ENCODE measurements around the gene RAD51B.
"Not testable (repeated sequence)": the region's sequence is repeated elsewhere in the genome, so short reads cannot be mapped to it uniquely, and the experiment has no call there.

Gene RAD51B

DNA sequence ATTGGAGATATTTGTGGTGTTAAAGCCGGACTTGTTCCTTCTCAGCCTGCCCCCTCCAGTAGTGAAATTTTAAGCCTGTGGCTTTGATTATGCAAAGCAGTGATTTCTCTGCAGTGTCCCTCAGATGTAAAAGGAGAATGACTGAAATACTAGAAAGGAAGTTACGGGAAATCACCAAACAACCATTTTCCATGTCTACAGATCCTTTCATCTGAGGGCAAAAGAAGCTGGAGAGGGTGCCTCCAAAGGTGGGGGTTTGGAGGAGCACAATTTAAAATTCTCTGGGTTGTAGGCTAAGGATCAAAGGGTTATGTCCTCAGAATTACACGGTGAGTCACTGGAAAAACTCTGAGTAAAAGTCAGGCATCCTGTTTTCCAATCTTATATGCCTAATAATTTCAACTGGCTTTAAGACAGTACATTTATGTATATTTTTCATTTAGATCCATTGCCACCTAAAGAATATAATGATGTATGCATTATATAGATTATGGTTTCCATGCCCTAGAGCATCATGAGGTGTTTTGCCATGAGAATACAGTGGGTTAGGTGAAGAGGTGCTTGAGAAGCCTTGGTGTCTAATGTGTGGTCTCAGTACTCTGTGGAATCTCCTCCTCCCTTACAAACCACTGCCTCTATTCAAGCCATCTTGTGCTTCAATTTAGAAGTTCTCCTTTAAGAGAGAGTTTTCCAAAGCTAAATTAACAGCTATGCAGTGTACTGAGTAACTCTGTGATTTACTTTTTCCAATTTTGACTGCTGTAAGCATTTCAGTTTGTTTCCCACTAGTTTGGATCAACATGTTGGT, 362.1 kb downstream of the RAD51B start:
- no peak for ATAC-seq
- Mint-ChIP-seq H3K4me1 (peaks cover 30% of the 10 kb centered on the region), H3K4me3 (no peak overlapping the region), H3K36me3 (no peaks in the 10 kb centered on the region), H3K9me3 (no peaks in the 10 kb centered on the region), H3K27me3 (no peaks in the 10 kb centered on the region), H3K27ac (no peak overlapping the region)

DNA sequence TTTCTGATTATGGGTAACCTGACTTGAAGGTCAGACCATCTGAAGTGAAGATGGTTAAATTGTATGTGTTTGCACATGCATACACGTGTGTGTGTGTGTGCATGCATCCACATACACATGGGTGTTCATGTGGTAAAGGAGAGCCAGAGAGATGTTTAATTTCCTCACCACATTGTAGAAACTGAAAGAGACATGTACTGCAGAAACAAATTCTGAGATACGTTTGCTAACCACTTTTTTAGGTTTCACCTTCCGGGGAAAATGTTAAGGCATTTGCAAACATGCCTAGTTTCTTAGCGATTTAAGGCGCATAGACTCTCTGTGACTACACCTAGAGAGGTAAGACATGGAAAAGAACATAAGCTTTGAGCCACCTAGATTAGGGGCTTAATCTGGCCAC, 362.9 kb downstream of the RAD51B start:
- H3K36me3 Mint-ChIP-seq: no peaks in the 10 kb centered on the region
- H3K4me1 Mint-ChIP-seq: peaks cover 30% of the 10 kb centered on the region
- H3K27me3 Mint-ChIP-seq: no peaks in the 10 kb centered on the region
- H3K27ac Mint-ChIP-seq: peak overlapping the region; percentile 7
- no peaks in the 10 kb centered on the region for H3K9me3 Mint-ChIP-seq
- no peak overlapping the region for H3K4me3 Mint-ChIP-seq
- peak; percentile 76 for ATAC-seq

DNA sequence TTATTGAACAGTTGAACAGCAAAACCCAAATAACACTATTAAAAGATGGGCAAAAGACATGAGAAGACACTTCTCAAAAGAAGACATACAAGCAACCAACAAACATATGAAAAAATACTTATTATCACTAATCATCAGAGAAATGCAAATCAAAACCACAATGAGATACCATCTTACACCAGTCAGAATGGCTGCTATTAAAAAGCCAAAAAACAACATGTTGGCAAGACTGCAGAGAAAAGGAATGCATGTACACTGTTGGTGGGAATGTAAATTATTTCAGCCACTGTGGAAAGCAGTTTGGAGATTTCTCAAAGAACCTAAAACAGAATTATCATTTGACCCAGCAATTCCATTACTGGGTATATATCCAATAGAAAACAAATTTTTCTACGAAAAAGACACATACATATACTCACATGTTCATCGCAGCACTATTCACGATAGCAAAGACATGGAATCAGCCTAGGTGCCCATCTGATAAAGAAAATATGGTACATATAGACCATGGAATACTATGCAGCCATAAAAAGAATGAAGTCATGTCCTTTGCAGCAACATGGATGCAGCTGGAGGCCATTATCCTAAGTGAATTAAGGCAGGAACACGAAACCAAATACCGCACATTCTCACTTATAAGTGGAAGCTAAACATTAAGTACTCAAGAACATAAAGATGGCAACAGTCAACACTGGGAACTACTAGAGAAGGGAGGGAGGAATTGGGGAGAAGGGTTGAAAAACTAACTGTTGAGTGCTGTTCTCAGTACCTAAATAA, 367.1 kb downstream of the RAD51B start:
- H3K27me3 Mint-ChIP-seq, H3K27ac Mint-ChIP-seq, ATAC-seq, H3K4me3 Mint-ChIP-seq, H3K36me3 Mint-ChIP-seq, H3K9me3 Mint-ChIP-seq: not testable (repeated sequence)
- peaks cover 14% of the 10 kb centered on the region for H3K4me1 Mint-ChIP-seq

DNA sequence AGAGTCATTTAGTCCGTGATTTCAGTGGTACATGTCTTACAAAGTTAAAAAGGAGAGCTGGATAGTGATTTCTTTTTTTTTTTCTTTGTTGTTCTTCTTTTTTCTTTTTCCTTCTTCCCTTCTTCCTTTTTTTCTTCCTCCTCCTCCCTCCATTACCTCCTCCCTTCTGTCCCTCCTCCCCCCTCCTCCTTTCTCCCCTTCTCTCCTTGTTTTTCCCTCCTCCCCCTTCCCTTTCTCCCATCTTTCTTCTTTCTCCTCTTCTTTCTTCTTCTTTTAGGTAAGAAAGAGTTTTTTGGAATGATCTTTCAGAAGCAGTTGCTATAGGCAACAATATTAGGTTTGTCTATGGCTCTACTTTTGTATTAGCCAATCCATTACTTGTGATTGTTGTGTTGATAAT, 368.6 kb downstream of the RAD51B start:
- Mint-ChIP-seq H3K4me3 (no peak overlapping the region), H3K4me1 (no peaks in the 10 kb centered on the region), H3K27ac (no peak overlapping the region), H3K27me3 (no peaks in the 10 kb centered on the region), H3K36me3 (no peaks in the 10 kb centered on the region), H3K9me3 (no peaks in the 10 kb centered on the region)
- ATAC-seq: no peak

DNA sequence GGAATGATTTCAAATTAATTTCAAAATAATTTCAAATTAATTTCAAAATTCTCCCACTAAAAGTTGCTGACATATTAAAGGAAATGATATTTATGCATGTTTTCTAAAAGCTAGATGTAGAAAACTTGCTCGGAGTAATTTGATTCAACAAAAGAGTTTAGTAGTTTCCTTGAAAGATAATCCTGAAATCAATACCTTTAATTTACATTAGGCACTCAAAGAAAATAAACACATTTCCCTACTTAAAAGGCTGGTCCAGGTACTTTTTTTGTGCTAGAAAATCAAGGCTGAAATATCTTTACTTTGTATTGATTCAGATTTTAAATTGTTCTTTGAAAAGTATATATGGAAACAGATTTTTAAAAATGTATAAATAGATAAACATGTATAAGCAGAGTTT, 370.5 kb downstream of the RAD51B start:
- H3K36me3 Mint-ChIP-seq: no peaks in the 10 kb centered on the region
- H3K9me3 Mint-ChIP-seq: no peaks in the 10 kb centered on the region
- no peak overlapping the region for H3K4me3 Mint-ChIP-seq
- no peaks in the 10 kb centered on the region for H3K4me1 Mint-ChIP-seq
- no peak for ATAC-seq
- H3K27ac Mint-ChIP-seq: no peak overlapping the region
- H3K27me3 Mint-ChIP-seq: no peaks in the 10 kb centered on the region

DNA sequence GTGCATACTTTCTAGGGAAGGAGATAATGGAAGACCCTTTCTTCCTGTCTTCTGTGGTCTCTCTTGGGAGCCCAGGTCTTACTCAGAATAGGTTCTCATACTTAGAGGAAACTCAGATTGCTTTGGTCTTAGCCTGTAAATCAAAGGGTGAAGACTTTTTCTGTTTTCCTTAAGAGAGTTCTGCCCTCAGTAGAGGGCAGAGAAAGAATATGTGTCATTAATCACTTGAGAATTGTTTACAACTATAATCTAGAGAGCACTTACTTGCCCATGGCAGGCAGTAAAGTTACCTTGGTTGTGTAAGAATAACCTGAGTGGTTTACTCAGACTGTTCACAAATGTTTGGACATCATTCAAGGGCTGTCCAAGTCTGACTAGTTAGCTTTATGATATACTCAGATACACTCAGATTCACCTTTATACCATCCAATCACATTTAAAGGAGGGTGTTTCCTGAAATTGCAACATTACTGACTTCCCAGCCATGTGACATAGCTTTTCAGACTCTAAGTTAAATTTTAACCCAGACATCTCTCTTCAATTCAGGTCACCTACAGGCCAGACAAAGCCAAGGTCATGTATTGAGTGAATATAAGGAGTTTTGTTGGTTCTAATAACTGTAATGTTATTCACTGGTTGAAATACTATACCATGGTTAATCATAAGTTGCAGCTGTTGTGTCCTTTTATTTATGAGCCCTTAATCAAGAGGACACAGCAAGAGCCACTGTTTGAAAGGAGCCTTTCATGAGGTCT, 372.2 kb downstream of the RAD51B start:
- no peaks in the 10 kb centered on the region for H3K4me1 Mint-ChIP-seq
- H3K9me3 Mint-ChIP-seq: no peaks in the 10 kb centered on the region
- no peak for ATAC-seq
- H3K27ac Mint-ChIP-seq: no peak overlapping the region
- no peaks in the 10 kb centered on the region for H3K36me3 Mint-ChIP-seq
- no peak overlapping the region for H3K4me3 Mint-ChIP-seq
- no peaks in the 10 kb centered on the region for H3K27me3 Mint-ChIP-seq

DNA sequence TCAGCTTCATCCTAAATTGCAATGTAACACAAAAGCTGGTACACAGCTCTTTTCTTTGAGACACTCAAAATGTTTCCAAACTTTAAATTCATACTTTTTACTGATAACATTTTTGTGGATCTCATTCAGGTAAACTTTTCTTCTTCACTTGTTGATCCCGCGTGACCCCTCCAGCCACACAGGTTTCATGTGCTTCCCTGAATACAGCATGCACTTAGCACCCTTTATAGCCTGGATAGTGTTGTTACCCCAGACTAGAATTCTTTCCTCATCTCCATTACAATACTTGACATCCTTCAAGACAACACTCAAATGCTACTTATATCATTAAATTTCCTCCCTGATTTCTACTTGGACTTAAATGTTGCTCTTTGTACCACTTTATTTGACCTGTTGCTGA, 373.4 kb downstream of the RAD51B start:
- no peak for ATAC-seq
- Mint-ChIP-seq H3K27ac (no peak overlapping the region), H3K4me3 (no peak overlapping the region), H3K27me3 (no peaks in the 10 kb centered on the region), H3K36me3 (no peaks in the 10 kb centered on the region), H3K9me3 (no peaks in the 10 kb centered on the region), H3K4me1 (no peaks in the 10 kb centered on the region)

DNA sequence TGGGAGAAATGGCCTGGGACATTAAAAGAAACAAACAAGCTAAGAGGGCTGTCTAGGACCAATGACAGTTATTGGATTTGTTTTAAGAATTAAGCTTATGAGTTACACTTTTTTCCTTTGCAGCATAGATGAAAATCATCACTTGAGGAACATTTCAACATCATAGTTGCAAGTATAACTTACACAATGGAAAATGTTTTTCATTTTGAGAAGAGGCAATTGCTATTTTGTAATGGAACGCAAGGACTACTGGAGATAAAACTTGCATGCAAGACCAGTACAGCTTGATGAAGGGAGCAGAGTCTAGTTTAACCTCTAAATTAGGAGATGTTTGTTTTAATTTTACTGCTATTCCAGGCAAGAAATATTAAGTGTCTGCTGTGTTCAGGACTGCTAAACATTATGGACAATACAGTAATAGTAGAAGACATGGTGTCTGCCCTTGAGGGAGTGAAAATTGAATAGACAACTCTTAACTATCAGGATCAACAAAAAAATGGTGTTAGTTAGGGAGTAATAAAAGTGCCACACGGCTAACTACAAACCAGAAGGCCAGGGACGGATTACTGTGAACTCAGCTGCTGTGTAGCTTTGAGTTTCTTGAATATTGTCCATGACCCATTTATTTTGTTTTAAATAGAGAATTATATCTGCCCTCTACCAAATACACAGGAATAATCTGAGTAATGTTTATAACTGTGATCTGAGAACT, 374.5 kb downstream of the RAD51B start:
- Mint-ChIP-seq H3K36me3 (no peaks in the 10 kb centered on the region), H3K4me1 (no peaks in the 10 kb centered on the region), H3K9me3 (no peaks in the 10 kb centered on the region), H3K4me3 (no peak overlapping the region), H3K27ac (no peak overlapping the region), H3K27me3 (no peaks in the 10 kb centered on the region)
- no peak for ATAC-seq

DNA sequence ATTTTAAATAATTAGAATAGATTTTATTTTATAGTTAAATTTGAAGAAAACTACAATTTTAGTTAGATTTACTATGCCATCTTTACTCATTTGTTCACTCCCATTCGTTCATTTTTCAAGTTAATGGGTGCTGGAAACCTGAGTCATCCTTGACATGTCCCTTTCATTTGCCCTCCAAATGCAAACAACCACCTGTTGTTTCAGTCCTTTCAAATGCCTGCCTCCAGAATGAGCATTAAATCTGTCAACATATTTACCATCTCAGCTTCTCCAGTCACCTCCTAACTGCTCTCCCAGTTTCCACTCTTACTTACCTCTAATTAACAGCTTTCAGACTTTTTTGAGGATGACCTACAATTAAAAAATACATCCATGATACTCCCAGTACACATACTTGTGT, 375.5 kb downstream of the RAD51B start:
- no peak overlapping the region for H3K27ac Mint-ChIP-seq
- H3K36me3 Mint-ChIP-seq: no peaks in the 10 kb centered on the region
- no peak overlapping the region for H3K4me3 Mint-ChIP-seq
- H3K27me3 Mint-ChIP-seq: no peaks in the 10 kb centered on the region
- no peak for ATAC-seq
- H3K9me3 Mint-ChIP-seq: no peaks in the 10 kb centered on the region
- H3K4me1 Mint-ChIP-seq: no peaks in the 10 kb centered on the region

DNA sequence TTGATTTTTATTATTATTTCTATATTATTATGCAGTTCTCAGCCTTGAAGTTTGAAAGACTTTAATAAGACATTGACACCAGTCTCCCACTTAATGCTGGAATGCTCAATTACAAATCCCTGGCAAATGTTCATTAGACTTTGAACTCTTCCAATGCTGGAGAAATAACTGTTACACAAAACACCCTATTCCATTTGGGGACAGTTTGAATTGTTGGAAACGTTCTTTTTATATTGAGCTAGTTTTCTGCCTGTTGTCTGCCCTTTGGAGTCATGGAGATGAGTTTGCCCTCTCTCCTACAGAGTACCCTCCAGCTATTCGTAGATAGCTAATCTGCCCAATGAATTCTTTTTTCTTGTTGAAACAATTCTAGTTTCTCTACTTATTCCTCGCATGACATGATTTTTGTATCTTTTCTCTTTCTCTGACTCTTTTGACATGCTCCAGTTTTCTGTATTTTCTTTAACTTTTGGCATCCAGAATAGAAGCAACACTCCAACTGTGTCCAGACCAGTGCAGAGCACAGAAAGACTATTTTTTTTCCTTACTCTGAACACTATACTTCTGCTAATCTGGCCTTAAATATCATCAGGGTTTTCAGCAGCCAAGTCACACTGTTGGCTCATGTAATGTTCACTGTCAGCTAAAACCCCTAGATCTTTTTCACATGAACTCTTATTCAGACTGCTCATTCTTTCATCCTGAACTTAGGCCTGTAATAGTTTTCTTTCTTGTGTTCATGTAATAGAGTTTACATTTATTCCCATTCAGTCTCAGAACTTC, 379.3 kb downstream of the RAD51B start:
- Mint-ChIP-seq H3K9me3 (no peaks in the 10 kb centered on the region), H3K36me3 (no peaks in the 10 kb centered on the region), H3K27ac (no peak overlapping the region), H3K4me3 (no peak overlapping the region), H3K4me1 (no peaks in the 10 kb centered on the region), H3K27me3 (no peaks in the 10 kb centered on the region)
- ATAC-seq: no peak

DNA sequence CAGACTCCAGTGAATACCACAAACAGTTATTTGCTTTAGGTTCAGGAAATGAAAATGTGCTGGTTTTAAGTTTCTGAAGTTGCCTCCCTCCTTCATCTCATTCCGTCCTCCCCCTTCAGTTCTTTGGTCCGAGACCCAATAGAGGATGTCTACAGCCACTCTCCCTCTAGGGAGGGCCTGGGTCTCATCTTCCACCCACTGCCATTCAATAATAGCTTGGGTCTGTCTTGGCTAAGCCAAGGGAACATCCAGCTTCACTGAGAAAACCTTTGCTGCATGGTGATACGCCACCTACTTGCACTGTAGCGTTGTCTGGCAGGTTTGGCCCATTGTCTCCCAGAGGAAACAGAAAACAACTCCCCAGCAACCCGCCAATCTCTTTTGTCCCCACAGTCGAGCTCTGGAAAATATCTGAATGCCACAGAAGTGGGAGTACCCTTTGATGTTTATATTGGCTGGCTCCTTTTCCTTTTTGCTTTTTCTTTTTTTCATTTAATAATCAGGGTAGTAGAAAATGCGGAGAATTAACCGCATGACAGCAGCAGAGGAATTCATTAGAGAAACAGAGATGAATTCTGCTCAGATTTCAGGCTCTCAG, 380.1 kb downstream of the RAD51B start:
- H3K27me3 Mint-ChIP-seq: no peaks in the 10 kb centered on the region
- no peak overlapping the region for H3K4me3 Mint-ChIP-seq
- no peaks in the 10 kb centered on the region for H3K4me1 Mint-ChIP-seq
- no peak for ATAC-seq
- H3K36me3 Mint-ChIP-seq: no peaks in the 10 kb centered on the region
- H3K27ac Mint-ChIP-seq: no peak overlapping the region
- H3K9me3 Mint-ChIP-seq: no peaks in the 10 kb centered on the region

DNA sequence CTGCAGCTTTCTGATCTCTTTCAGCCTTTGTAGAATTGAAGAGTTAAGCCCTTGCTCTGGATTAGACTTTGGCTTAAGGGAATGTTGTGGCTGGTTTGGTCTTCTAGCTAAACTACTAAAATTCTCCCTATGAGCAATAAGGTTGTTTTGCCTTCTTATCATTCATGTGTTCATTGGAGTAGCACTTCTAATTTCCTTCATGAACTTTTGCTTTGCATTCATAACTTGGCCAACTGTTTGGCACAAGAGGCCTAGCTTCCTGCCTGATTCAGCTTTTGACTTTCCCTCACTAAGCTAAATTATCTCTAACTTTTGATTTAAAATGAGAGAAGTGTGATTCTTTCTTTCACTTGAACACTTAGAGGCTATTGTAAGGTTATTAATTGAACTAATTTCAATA, 384.3 kb downstream of the RAD51B start:
- no peaks in the 10 kb centered on the region for H3K36me3 Mint-ChIP-seq
- peaks cover 3% of the 10 kb centered on the region for H3K4me1 Mint-ChIP-seq
- H3K9me3 Mint-ChIP-seq: no peaks in the 10 kb centered on the region

DNA sequence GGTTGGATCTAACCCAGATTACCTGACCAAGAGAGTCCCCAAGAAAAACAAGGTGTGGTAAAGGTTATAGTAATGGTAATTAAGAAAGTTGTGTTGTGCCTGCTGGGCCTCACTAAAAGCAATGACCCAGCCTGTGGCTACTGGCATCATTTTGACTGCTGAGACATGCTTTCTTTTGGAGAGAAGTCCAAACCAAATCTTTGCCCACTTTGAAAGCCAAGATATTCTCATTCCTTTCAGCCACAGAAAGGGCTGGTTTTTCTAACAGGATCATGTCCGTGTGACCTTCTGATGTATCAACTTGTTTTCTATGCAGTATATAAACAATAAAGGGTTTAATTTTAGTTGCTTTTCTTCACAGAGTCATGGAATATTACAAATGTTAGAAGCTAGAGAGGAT, 388.6 kb downstream of the RAD51B start:
- Mint-ChIP-seq H3K27ac (no peak overlapping the region), H3K9me3 (no peaks in the 10 kb centered on the region), H3K4me3 (no peak overlapping the region), H3K27me3 (no peaks in the 10 kb centered on the region), H3K36me3 (no peaks in the 10 kb centered on the region), H3K4me1 (peaks cover 30% of the 10 kb centered on the region)
- no peak for ATAC-seq

More for the DNA sequence above, 384.3 kb downstream of the RAD51B start:
- no peak overlapping the region for H3K4me3 Mint-ChIP-seq
- ATAC-seq: no peak
- no peaks in the 10 kb centered on the region for H3K27me3 Mint-ChIP-seq
- H3K27ac Mint-ChIP-seq: no peak overlapping the region

DNA sequence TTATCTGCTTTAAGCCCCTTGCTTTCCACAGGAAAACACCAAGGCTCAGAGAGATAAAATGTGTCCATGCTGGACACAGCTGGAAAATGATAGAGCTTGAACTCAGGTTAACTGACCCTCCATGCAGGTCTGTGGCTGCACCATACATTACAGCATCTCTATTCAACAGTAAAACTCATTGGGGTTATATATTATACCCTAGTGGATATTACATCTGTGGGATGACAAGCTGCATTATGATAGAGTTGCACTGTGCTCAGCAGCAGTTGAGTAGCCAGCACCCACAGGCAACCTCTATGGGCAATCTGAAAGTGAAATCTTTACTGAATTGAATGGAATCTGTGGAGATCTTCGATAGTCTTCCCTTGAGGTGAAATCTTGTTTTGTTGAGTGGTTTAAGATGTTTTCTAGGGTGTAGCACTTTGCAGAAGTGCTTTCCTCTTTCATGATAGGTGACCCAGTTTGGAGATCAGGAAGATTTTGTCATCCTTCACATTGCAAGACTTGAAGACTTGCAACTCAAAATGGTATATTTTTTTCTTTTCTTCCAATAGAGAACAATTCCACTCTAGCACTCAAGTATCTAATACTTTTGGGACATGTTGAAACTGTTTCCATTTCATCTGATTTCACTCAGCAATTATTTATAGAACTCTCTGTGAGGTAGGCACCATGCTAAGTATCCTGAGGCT, 389.2 kb downstream of the RAD51B start:
- Mint-ChIP-seq H3K36me3 (no peaks in the 10 kb centered on the region), H3K27me3 (no peaks in the 10 kb centered on the region), H3K4me1 (peaks cover 30% of the 10 kb centered on the region), H3K27ac (peak overlapping the region; percentile 35), H3K9me3 (no peaks in the 10 kb centered on the region), H3K4me3 (no peak overlapping the region)
- no peak for ATAC-seq
